GM12864 (cell line): ENCODE results near the gene OMA1.
"Not testable (repeated sequence)": the region's sequence is repeated elsewhere in the genome, so short reads cannot be mapped to it uniquely, and the experiment has no call there.

Source experiments
- DNase-seq: peaks from one replicate; pipeline ENCODE4 v3.0.0-alpha.2; 2011; ENCODE audit warnings: low read depth
- H3K4me3 ChIP-seq: 2 replicates; pipeline ENCODE4 v1.5.1; 2011; ENCODE audit warnings: mild to moderate bottlenecking, low read depth, low read length, control low read depth
- CTCF ChIP-seq: IDR thresholded peaks from 2 replicates; pipeline ENCODE4 v1.5.1; 2011; ENCODE audit warnings: low read depth, mild to moderate bottlenecking, moderate library complexity, low read length, control low read depth, inconsistent platforms; ENCODE audit errors: missing control alignments

Gene OMA1

GRCh38 chr1:58587667-58588066 is 41.1 kb upstream of the OMA1 start:
- no peak overlapping the region for H3K4me3 ChIP-seq
- TF ChIP-seq CTCF: no peak
- DNase-seq: no peak

- TF ChIP-seq CTCF: no peak
- DNase-seq: no peak
- H3K4me3 ChIP-seq: no peak overlapping the region
Observed at GRCh38 chr1:58586271-58586670, 39.7 kb upstream of the OMA1 start.

GRCh38 chr1:58585581-58586151 is 39.1 kb upstream of the OMA1 start:
- TF ChIP-seq CTCF: no peak
- no peak overlapping the region for H3K4me3 ChIP-seq
- no peak for DNase-seq

- no peak overlapping the region for H3K4me3 ChIP-seq
- DNase-seq: no peak
- no peak for TF ChIP-seq CTCF
Observed at GRCh38 chr1:58585166-58585565, 38.6 kb upstream of the OMA1 start.

GRCh38 chr1:58584082-58584895 is 37.8 kb upstream of the OMA1 start:
- no peak for DNase-seq
- no peak for TF ChIP-seq CTCF
- H3K4me3 ChIP-seq: no peak overlapping the region

GRCh38 chr1:58583496-58583895 is 37.0 kb upstream of the OMA1 start:
- DNase-seq: no peak
- no peak overlapping the region for H3K4me3 ChIP-seq
- TF ChIP-seq CTCF: no peak

- not testable (repeated sequence) for DNase-seq, H3K4me3 ChIP-seq
Observed at GRCh38 chr1:58582143-58582542, 35.6 kb upstream of the OMA1 start.
